Left kidney (tissue), 2 donors: Measurements from ENCODE around the gene RNF112. TPM values are rescaled to one million over a fixed set of nuclear protein-coding genes. Genes with fewer than 3 reads are reported as not detected.
A peak's percentile ranks its signal among the peaks of the same experiment; 100 is the strongest.
"Not testable (repeated sequence)": the region's sequence is repeated elsewhere in the genome, so short reads cannot be mapped to it uniquely, and the experiment has no call there.

Experiments used
- DNase-seq: peaks from one replicate; pipeline ENCODE4 v3.0.0-alpha.2; 2013
- polyA plus RNA-seq: library from polyadenylated mRNA; unstranded; fragments of 120-200 nt; gene quantifications from one replicate; pipeline ENCODE4 v1.2.1, GENCODE V29; 2013; ENCODE audit not compliant: insufficient read length

RNF112 gene
- polyA plus RNA-seq, 1 donor, result 1.3 TPM

DNA sequence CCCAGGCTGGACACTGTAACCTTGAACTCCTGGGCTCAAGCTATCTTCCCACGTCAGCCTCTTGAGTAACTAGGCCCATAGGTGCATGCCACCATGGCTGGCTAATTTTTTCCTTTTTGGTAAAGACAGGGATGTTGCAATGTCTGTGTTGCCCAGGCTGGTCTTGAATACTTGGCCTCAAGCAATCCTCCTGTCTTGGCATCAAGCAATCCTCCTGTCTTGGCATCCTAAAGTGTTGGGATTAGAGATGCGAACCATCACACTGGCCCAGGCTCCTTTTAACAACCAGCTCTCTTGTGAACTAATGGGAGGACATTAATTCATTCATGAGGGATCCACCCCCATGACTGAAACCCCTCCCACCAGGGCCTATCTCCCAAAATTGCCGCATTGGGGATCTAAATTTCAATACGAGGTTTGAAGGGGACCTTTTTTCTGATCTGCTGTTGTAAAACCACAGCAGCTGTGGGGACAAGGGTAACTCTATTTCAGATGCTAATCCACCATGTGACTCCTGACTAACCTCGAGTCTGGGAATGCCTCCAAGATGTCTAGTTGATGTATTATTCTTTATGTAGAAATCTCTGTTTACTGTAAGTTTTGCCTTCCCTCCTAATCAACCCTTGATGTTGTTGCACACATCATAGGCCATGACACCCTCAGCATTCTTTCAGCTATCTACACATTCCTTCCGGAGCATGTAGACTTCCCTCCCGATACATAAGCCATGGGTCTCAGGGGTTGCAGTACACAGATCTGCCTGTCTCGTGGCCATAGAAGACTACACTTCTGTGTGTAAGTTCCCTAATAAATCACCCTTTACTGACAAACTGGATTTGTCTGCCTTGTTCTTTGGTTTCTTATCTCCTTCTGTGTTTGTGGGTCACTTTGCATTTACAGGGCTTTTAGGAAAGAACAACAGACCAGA lies 37.6 kb downstream of the RNF112 start:
- DNase-seq, result peak; percentile 93

DNA sequence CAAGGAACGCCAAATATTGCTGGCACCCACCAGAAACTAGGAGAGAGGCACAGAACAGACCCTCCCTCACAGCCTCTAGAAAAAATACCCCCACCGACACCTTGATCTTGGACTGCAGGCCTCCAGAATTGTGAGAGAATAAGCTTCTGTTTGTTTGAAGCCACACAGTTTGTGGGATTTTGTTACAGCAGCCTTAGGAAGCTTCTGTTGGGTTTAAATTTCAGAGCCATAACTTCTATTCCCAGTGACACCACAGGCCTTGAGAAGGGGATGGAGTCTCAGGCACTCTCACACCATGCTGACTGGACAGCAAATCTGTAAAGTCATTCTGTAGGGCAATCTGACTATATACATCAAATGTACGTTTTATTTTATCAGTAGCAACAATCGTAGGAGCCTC lies 38.6 kb downstream of the RNF112 start:
- no peak for DNase-seq

DNA sequence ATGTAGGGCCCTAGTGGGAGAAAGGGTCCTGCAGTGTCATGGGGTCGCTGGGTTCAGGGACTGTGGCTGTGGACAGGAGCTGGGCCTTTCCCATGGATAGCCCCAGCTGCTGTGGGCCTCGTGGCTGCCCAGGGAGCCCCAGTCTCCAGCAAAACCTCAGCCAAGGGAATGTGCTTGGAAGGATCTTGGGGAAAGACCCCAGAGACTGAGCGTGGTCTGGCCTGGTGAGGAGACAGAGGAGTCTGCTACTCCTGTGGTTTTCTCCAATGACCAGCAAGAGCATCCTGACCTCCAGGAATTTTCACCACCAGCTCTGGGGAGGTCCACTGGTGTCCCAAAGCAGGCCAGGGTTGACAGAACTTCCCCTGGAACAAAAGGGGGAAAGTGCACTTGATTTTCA lies 42.3 kb downstream of the RNF112 start:
- no peak for DNase-seq

DNA sequence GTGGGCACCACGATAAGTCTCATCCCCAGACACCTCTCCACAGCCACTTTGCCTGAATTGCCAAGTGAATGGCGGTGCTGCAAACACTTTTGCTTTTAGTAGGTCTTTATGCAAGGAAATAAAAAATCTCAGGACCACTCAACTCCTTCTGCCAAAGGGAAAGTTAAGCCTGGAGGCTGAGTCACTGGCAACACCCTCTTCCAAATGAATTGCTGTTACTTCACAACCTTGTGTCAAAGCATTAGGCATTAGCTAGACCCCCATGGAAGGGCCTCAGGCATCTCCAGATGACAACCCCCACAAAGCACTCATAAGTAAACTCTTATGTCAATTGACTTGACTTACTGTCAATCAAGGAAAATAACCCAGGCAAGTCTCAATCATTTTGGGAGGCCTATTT lies 43.0 kb downstream of the RNF112 start:
- no peak for DNase-seq

DNA sequence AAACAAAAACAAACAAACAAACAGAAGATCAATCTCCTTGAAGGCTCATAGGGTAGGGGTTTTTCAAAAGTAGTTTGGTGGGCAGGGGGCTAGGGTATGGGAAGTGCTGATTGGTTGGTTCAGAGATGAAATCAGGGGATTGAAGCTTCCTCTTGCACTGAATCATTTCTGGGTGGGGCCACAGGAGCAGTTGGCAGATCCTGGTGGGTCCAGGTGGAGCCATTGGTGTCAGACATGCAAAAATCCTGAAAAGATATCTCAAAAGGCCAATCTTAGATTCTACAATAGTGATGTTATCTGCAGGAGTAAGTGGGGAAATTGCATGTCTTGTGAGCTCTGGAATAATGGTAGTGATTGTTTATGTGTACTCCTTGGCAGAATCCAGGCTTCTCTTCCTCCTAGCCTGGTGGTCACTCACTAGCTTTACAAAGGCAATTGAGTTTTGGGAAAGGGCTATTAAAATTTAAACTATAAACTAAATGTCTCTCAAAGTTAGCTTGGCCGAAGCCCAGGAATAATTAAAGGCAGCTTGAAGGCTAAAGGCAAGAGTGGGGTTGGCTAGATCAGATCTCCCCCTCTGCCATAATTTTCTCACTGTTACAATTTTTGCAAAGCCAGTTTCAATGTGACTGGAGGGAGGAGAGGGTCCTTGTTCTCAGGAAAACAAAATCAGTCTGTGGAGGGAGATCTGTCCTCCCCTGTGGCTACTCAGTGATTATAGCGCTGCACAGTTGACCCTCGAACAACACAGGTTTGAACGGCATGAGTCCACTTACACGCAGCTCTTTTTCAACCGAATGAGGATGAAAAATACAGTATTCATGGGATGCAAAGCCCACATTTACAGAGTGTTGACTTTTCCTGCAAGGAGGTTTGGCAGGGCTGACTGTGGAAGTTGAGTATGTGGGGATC lies 45.2 kb downstream of the RNF112 start:
- DNase-seq, result no peak

DNA sequence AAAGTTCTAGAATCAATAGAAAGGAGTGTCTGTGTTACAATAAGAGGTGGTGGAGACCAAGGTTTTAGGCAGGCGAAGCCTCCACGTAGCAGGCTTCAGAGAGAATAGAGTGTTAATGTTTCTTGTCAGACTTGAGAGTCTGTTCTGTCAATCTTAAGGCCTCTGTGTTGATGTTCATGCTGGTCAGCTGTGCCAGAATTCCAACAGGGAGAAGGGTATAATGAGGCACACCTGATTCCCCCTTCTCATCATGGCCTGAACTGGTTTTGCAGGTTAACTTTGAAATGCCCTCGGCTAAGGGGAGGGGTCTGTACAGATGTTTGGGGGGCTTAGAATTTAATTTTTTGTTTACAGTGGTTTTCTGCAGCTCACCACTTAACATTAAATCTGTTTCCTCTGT lies 46.0 kb downstream of the RNF112 start:
- DNase-seq, result no peak

DNA sequence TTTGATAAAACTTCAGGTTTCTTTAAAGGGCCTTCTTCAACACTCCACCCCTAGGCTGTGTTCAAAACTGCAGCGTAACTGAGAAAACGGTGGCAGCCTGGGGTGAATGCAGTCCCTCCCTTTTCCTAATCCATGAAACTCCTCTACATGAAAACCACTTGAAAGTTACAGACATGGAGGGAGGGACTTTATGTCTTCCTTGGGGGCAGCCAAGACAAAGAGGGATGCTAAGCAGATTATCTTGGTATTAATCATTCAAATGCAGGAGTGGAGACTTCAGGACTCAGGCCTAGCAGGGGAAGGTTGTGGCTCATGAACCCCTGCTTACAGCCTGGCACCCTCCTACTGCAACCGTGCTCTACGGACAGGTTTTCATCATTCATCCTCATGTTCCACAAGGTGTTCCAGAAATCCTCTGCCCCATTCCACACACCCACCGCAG lies 46.8 kb downstream of the RNF112 start:
- DNase-seq, result no peak

DNA sequence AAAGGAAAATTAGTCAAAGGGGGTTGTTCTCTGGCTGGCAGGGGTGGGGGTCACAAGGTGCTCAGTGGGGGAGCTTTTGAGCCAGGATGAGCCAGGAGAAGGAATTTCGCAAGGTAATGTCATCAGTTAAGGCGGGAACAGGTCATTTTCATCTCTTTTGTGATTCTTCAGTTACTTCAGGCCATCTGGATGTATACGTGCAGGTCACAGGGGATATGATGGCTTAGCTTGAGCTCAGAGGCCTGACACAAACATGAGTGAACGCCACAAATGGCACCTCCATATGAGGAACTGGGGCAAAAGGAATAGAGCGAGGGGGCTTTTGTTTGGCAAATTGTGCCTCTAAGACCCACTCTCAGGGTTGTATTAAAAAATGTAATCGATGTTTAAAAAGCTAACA lies 47.4 kb downstream of the RNF112 start:
- DNase-seq, result not testable (repeated sequence)

DNA sequence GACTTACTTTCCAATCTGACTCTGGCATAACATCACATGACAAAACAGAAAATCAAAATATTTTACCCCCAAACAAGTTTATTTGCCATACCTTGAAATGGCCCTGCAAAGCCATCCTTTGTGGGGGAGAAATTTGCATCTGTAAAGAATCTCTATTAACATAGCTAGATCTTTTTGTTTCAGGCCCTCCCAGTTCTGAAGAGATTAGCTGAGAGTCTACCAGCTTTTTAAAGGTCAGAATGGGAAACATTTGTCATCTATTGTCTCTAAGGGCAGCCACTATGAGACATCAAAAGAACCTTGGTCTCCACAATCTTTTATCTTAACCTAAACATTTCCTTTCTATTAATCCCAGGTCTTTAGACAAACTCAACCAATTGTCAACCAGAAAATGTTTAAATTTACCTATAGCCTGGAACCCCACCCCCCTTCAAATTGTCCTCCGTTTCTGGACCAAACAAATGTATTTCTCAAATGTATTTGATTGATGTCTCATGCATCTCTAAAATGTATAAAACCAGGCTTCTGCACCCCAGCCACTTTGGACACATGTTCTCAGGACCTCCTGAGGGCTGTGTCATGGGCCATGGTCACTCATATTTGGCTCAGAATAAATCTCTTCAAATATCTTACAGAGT lies 48.1 kb downstream of the RNF112 start:
- DNase-seq, result not testable (repeated sequence)

DNA sequence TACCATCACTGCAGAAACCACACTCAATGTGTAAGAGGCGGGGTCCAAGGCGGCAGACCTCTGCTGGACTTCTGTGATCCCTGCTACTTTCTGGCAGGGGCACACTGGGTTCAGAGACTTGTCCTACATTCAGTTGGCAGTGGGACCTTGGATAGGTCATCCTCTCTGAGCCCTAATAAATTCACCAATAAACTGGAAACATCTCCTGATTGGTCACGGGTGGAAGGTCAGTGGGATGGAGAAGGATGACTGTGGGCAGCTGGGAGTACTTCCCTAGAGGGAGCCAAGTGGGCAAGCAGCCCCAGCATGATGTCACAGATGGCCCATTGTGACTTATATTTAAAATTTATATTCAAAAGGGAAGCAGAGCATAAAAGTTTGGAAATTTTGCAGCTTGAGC lies 49.7 kb downstream of the RNF112 start:
- no peak for DNase-seq

DNA sequence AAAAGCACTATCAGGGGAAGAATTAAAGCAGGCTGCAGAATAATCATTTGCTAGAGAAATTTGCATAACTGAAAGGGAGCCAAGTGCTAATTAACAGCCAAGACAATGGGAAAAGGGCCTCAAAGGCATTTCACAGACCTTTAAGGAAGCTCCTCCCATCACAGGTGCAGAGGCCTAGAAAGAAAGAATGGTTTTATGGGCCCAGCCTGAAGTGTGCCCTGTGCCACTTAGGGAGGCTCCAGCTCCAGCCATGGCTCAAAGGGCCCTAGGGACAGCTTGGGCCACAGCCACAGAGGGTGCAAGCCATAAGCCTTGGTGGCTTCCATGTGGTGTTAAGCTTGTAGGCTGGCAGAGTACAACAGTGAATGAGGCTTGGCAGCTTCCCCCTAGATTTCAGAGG lies 50.1 kb downstream of the RNF112 start:
- no peak for DNase-seq

DNA sequence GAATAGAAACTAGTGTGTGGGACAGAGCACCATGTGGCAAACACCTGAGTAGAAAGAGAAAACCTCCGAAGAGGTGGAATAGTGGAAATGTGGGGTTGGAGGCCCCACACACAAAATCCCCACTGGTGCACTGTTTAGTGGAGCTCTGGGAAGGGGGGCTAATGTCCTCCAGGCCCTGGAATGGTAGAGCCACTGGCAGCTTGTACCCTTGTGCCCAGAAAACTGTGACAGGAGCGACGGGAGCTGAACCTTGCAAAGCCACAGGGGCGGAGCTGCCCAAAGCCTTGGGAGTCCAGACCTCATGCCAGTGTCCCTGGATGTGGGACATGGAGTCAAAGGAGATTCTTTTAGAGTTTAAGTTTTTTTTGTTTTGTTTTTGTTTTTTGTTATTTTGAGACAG lies 50.6 kb downstream of the RNF112 start:
- DNase-seq, result no peak

DNA sequence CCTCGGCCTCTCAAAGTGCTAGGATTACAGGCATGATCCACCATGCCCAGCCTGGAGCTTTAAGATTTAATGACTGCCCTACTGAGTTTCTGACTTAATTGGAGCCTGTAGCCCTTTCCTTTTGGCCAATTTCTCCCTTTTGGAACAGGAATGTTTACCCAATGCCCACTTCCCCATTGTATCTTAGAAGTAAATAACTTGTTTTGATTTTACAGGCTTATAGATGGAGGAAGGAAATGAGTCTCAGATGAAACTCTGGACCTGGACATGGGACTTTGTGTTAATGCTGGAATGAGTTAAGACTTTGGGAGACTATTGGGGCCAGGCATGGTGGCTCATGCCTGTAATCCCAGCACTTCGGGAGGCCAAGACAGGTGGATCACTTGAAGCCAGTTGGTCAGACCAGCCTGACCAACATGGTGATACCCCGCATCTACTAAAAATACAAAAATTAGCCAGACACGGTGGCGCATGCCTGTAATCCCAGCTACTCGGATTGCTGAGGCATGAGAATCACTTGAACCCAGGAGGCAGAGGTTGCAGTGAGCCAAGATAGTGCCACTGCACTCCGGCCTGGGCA lies 51.5 kb downstream of the RNF112 start:
- not testable (repeated sequence) for DNase-seq

DNA sequence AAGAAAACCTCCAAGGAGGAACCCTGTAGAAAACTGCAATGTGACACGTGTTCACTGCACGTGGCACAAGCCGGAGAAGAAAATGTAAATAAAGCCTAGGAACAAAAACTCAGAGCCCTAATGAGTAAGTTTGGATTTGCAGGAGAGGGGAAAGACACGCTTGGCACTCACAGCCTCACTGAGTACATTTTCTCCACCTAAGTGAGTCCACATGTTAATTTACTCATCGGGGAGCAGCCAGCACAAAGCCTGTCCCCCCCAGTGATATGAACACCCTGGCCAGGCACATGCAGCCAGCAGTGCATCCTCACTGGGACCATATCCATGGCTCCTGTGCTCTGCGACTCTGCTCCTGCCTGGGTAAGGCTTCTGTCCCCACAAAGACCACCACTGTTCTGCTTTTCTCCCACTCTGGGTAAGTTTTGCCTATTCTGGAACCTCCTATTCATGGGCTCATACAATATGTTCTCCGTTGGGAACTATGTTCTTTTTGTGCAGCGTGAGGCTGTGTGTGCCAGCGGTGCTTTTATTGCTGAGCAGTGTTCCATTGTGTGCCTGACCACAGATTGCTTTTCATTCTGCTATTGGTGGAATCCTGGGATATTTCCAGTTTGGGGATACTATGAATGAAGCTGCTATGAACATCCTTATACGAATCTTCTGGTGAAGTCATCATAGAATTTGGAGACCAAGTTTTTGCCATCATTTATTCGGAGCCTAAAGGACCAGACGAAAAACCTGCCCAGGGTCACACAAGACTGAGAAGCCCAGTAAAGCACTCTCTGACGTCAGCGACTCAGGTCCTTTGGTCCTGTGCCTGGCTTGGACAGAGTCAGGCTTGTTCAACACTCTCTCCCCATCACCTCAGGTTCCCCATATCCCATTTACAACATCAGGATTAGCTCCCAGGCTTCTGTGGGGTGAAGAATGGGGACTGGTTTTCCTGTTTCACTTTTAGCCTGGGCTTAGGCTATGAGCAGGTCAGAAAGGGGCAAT lies 53.3 kb downstream of the RNF112 start:
- DNase-seq, result no peak

Other genes with a start within 250 kb of the RNF112 start
- 44.4 TPM for gene EPN2, start 173.9 kb upstream of the RNF112 start, polyA plus RNA-seq
- 39.4 TPM for gene B9D1, start 48.5 kb upstream of the RNF112 start, polyA plus RNA-seq
- 24.4 TPM for gene MAPK7, start 32.7 kb upstream of the RNF112 start, polyA plus RNA-seq
- 178 TPM for gene MFAP4, start 24.0 kb upstream of the RNF112 start, polyA plus RNA-seq
- 27.3 TPM for gene SLC47A1, start 122.6 kb downstream of the RNF112 start, polyA plus RNA-seq
- 118 TPM for gene ALDH3A2, start 237.5 kb downstream of the RNF112 start, polyA plus RNA-seq